BLaER1 treated with 17β-estradiol and CSF1 and Interleukin-3, amounts not matched to agents 10 nM and 100 nM (cell line): ENCODE measurements around the gene NR1H2.

ENCODE experiments used
- H3K27ac ChIP-seq, 11 experiments: shearing (Covaris generic); formaldehyde crosslinking; 2 replicates each; pipeline ENCODE4 v1.8.1; 2022
- H3K27me3 ChIP-seq, 11 experiments: shearing (Covaris generic); formaldehyde crosslinking; 2 replicates each; pipeline ENCODE4 v1.8.1; 2022
- H3K36me3 ChIP-seq, 11 experiments: shearing (Covaris generic); formaldehyde crosslinking; 2 replicates each; pipeline ENCODE4 v1.8.1; 2022
- H3K4me1 ChIP-seq, 10 experiments: shearing (Covaris generic); formaldehyde crosslinking; 2 replicates each; pipeline ENCODE4 v1.8.1; 2022
- H3K4me2 ChIP-seq, 11 experiments: shearing (Covaris generic); formaldehyde crosslinking; 2 replicates each; pipeline ENCODE4 v1.8.1; 2022
- H3K4me3 ChIP-seq, 10 experiments: shearing (Covaris generic); formaldehyde crosslinking; 2 replicates each; pipeline ENCODE4 v1.8.1; 2022
- H3K9ac ChIP-seq, 11 experiments: shearing (Covaris generic); formaldehyde crosslinking; 2 replicates each; pipeline ENCODE4 v1.8.1; 2022
- H3K9me3 ChIP-seq, 11 experiments: shearing (Covaris generic); formaldehyde crosslinking; replicated peaks in 1 of 11; 2 replicates each; pipeline ENCODE4 v1.8.1; 2022
- H4K20me1 ChIP-seq, 11 experiments: shearing (Covaris generic); formaldehyde crosslinking; 2 replicates each; pipeline ENCODE4 v1.8.1; 2022
- Cebpa-rat ChIP-seq, 11 experiments: shearing (Covaris generic); IDR thresholded peaks; 2 replicates each; pipeline ENCODE4 v1.8.1; 2022

NR1H2 gene

GRCh38 chr19:50357178-50358100, 18.8 kb upstream of the NR1H2 start:
- Histone ChIP-seq H3K4me3 (peak overlapping the region; percentile 48 to 67 (median 58)), H4K20me1 (no peaks in the 10 kb centered on the region), H3K27ac (peak overlapping the region in 10 of 11 experiments; percentile 35 to 74 (median 62); a peak in 19 of 22 replicates), H3K9ac (peak overlapping the region; percentile 52 to 79 (median 69)), H3K9me3 (peaks cover 0 to 22% (median 8%) of the 10 kb centered on the region in 11 experiments; a peak in 10 of 22 replicates), H3K27me3 (no peaks in the 10 kb centered on the region), H3K4me1 (peaks cover 9 to 61% (median 44%) of the 10 kb centered on the region in 10 experiments), H3K36me3 (no peaks in the 10 kb centered on the region; a peak in 1 of 22 replicates), H3K4me2 (peak overlapping the region; percentile 72 to 94 (median 86))
- TF ChIP-seq Cebpa-rat (IDR thresholded peaks at IDR 0.05) = no peak

GRCh38 chr19:50358483-50359327, 17.6 kb upstream of the NR1H2 start:
- Histone ChIP-seq H4K20me1 (no peaks in the 10 kb centered on the region), H3K27ac (peak overlapping the region in 2 of 11 experiments; percentile 47 to 58; a peak in 2 of 22 replicates), H3K9me3 (peaks cover 0 to 35% (median 17%) of the 10 kb centered on the region in 11 experiments; a peak in 17 of 22 replicates), H3K27me3 (no peaks in the 10 kb centered on the region), H3K9ac (no peak overlapping the region), H3K4me2 (peak overlapping the region in 10 of 11 experiments; percentile 16 to 86 (median 47); a peak in 18 of 22 replicates), H3K36me3 (peaks cover 0 to 3% (median 0%) of the 10 kb centered on the region in 11 experiments; a peak in 2 of 22 replicates), H3K4me3 (no peak overlapping the region), H3K4me1 (peaks cover 19 to 74% (median 56%) of the 10 kb centered on the region in 10 experiments)
- 0 out of 22 replicates have a peak, but pooled peaks of 1 of the 11 experiments have one; percentile 25 for TF ChIP-seq Cebpa-rat (IDR thresholded peaks at IDR 0.05)

GRCh38 chr19:50359328-50359818, 16.9 kb upstream of the NR1H2 start:
- Histone ChIP-seq H3K36me3 (peaks cover 0 to 4% (median 0%) of the 10 kb centered on the region in 11 experiments; a peak in 2 of 22 replicates), H4K20me1 (no peaks in the 10 kb centered on the region), H3K9ac (no peak overlapping the region), H3K9me3 (peaks cover 0 to 42% (median 24%) of the 10 kb centered on the region in 11 experiments; a peak in 18 of 22 replicates), H3K27me3 (no peaks in the 10 kb centered on the region), H3K4me1 (peaks cover 20 to 80% (median 60%) of the 10 kb centered on the region in 10 experiments), H3K27ac (peak overlapping the region in 4 of 11 experiments; percentile 14 to 58 (median 34); a peak in 5 of 22 replicates), H3K4me2 (peak overlapping the region in 10 of 11 experiments; percentile 16 to 86 (median 47); a peak in 18 of 22 replicates), H3K4me3 (no peak overlapping the region)
- no peak for TF ChIP-seq Cebpa-rat (IDR thresholded peaks at IDR 0.05)

GRCh38 chr19:50361290-50362029, 14.8 kb upstream of the NR1H2 start:
- TF ChIP-seq Cebpa-rat (IDR thresholded peaks at IDR 0.05) = no peak
- H3K4me2 ChIP-seq = peak overlapping the region; percentile 1 to 64 (median 45); a peak in 16 of 22 replicates
- no peak overlapping the region; a peak in 1 of 22 replicates for H3K9ac ChIP-seq
- H4K20me1 ChIP-seq = no peaks in the 10 kb centered on the region
- peaks cover 28 to 99% (median 76%) of the 10 kb centered on the region in 10 experiments for H3K4me1 ChIP-seq
- peaks cover 0 to 4% (median 0%) of the 10 kb centered on the region in 11 experiments; a peak in 3 of 22 replicates for H3K36me3 ChIP-seq
- H3K27ac ChIP-seq = peak overlapping the region in 8 of 11 experiments; percentile 27 to 94 (median 83); a peak in 12 of 22 replicates
- H3K4me3 ChIP-seq = no peak overlapping the region
- H3K9me3 ChIP-seq = peaks cover 0 to 62% (median 35%) of the 10 kb centered on the region in 11 experiments; a peak in 18 of 22 replicates
- no peaks in the 10 kb centered on the region for H3K27me3 ChIP-seq

DNA sequence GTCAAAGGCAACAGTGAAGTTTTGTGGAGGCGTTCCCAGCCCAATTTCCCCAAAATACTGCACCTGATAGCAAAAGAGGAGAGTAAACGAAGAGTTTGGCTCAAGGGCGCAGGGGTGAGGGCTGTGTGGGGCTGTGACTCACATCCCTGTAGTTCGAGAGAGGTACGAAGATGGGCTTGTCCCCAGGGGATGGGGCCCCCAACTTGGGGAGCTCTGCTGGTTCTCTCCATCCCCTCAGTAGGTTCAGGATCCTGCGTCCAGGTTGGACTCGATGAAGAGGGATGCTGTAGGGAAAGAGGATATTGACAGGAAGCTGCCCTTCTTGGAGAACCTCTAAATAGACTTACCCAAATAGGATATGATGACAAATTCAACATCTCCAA, 14.2 kb upstream of the NR1H2 start:
- H3K36me3 ChIP-seq = peaks cover 0 to 4% (median 0%) of the 10 kb centered on the region in 11 experiments; a peak in 3 of 22 replicates
- H3K27me3 ChIP-seq = no peaks in the 10 kb centered on the region
- H3K4me2 ChIP-seq = peak overlapping the region in 10 of 11 experiments; percentile 1 to 64 (median 46); a peak in 14 of 22 replicates
- H3K27ac ChIP-seq = peak overlapping the region in 8 of 11 experiments; percentile 28 to 94 (median 87); a peak in 12 of 22 replicates
- peaks cover 0 to 62% (median 35%) of the 10 kb centered on the region in 11 experiments; a peak in 18 of 22 replicates for H3K9me3 ChIP-seq
- H3K9ac ChIP-seq = no peak overlapping the region
- no peak overlapping the region for H3K4me3 ChIP-seq
- no peak for TF ChIP-seq Cebpa-rat (IDR thresholded peaks at IDR 0.05)
- no peaks in the 10 kb centered on the region for H4K20me1 ChIP-seq
- H3K4me1 ChIP-seq = peaks cover 28 to 99% (median 79%) of the 10 kb centered on the region in 10 experiments

- Histone ChIP-seq H3K4me2 (peak overlapping the region in 9 of 11 experiments; percentile 9 to 64 (median 47); a peak in 14 of 22 replicates), H3K4me1 (peaks cover 34 to 100% (median 80%) of the 10 kb centered on the region in 10 experiments), H4K20me1 (no peaks in the 10 kb centered on the region), H3K27me3 (no peaks in the 10 kb centered on the region), H3K9ac (peak overlapping the region in 1 of 11 experiments; percentile 64; a peak in 1 of 22 replicates), H3K4me3 (peak overlapping the region in 1 of 10 experiments; percentile 10; a peak in 2 of 20 replicates), H3K27ac (peak overlapping the region in 8 of 11 experiments; percentile 78 to 94 (median 88); a peak in 17 of 22 replicates), H3K36me3 (peaks cover 0 to 4% (median 0%) of the 10 kb centered on the region in 11 experiments; a peak in 3 of 22 replicates), H3K9me3 (peaks cover 0 to 62% (median 35%) of the 10 kb centered on the region in 11 experiments; a peak in 18 of 22 replicates)
- TF ChIP-seq Cebpa-rat (IDR thresholded peaks at IDR 0.05) = no peak
Observed at GRCh38 chr19:50362656-50363424, 13.4 kb upstream of the NR1H2 start.
